NCI-H2196 treated with DMSO at 0.1 percent for 48 hours (cell line): ENCODE results near the gene TRAPPC6A.
"Not testable (repeated sequence)": the region's sequence is repeated elsewhere in the genome, so short reads cannot be mapped to it uniquely, and the experiment has no call there.

ENCODE experiments used
- DNase-seq: peaks from one replicate; lab custom pipeline; 2025; ENCODE audit not compliant: unreplicated experiment; lab: John Stamatoyannopoulos, UW

The TRAPPC6A gene

DNA sequence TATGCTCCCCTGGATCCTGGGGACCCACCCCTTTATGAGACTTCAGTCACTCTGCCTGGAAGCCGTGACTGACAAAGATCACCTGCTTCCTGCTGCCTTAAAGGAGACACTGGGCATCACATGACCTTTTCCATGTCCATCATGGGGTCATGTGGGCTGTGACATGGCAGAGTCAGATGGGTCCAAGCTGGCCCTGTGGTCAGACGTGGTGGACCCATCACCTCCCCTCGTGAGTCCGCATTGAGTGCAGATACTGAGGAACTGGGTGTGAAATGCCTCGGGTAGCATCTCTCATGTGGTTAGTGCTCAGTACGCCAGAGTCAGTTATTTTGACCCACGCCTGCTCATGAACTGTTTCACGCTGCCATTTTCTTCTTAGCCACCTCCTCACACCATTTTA, 44.4 kb downstream of the TRAPPC6A start:
- no peak for DNase-seq

DNA sequence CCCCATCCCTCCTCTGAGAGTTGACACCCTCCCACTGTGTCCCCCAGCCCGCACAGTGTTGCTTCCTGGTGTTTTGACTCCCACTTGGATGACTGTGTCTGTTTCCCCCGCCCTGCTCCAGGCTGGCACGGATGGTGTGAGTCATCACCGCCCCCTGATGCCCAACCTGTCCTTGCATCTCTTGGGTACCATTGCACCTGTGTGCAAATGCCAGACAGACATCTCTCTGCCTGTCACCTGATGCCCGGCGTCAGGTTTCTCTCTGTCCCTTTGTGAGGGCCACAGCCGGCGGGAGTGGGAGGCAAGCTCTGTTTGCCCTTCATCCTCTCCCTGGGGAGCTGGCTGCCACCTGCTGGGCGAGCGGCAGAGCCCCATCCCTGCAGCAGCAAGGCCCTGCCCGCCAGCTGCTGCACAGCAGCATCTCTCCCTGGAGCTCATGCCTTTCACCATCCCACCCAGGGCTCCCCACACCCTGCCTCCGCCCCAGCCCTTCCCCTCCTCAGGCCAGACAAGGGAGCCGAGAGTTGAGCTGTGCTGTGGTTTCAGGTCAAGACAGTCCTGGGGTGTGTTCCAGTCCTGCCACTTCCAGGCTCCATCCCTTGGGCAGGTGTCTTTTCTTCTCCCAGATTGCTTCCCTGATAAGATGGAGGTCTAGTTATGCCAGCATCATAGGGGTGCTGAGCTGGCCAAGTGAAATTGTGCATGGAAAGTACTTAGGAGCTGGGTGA, 47.0 kb downstream of the TRAPPC6A start:
- peak; percentile 93 for DNase-seq

DNA sequence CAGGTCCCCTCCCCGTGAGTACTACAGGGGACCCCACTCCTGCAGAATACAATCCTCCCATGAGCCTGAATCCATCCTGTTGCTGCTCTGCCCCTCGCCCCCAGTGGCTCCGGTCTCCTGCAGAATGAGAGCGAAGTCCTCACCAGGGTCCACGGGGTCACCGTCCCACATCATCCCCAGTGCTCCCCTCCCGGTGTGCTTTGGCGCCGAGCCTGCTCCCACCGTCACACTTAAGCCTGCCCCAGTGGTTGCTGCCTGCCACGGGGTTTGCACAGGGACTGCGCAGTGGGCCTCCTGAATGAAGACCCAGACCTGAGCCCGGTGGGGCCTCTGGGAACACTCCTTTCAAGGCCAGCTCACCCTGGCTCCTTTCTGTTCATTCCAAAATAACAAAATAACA, 47.8 kb downstream of the TRAPPC6A start:
- no peak for DNase-seq

- DNase-seq: no peak
These were observed 49.2 kb downstream of the TRAPPC6A start for GRCh38 chr19:45128806-45129205.

DNA sequence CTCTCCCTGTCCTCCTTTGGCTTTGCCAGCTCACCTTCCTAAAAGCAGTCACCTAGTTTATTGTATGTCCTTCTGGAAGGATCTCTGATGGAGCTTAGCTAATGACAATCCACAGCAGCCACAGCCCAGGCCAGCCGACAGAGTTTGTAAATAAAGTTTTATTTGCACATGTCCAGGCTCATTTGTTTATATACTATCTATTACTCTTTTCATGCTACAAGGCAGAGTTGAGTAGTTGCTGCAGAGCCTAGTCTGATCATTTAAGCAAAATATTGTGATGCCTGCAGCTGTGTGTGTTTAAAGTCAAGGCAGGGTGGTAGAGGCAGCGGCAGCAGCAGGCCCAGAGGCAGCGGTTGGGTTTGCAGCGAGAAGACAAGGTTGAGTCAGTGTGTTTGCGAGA, 49.9 kb downstream of the TRAPPC6A start:
- no peak for DNase-seq

DNA sequence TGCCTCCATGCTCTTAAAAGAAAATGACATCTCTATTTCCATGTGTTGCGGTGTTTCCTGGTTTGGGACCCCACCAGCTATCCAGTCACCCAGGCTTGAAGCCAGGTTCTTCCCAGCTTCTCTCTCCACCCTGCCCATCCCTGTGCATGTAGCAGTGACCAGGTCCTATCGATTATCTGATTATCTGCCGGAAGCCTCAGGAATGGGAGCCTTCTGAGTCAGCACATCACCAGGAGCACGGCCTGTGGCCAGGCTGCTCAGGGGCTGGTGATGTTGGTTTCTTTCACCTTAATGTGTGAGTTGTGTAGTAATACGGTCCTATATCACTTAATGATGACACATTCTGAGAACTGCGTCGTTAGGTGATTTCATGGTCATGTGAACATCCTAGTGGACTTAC, 51.4 kb downstream of the TRAPPC6A start:
- DNase-seq: no peak

GRCh38 chr19:45125975-45126493, 52.0 kb downstream of the TRAPPC6A start:
- DNase-seq: peak; percentile 46

DNA sequence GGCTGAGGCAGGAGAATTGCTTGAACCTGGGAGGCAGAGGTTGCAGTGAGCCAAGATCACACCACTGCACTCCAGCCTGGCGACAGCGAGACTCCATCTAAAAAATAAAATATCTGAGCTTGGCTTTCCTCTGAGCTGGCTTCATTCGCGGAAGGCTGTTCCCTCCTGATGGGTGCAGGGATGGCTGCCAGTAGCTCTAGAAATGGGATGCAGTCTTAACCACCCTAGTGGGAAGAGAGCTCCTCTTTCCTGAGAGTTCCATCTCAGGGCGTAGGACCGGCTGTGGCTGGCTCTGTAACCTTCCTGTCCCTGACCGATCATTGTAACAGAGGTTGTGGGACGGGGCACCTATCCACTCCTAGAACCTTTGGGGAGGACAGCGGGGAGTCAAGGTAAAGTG, 52.7 kb downstream of the TRAPPC6A start:
- no peak for DNase-seq

DNA sequence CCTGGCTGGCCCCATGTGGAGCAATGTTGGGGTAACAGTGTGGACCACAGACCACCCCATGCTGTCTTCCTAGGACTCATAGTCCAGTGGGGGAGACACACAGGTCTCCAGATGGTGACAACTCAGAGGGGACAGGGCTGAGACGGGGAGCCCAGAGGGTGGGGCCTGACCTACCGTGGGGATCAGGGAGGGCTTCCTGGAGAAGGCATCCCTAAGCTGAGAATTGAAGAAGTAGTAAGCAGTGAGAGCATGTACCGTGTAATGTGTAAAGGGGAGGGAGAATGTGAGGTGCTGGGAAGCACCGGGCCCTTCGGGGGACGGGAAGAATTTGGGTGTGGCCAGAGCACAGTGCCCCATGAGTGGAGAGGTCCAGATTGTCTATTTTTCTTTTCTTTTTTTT, 54.0 kb downstream of the TRAPPC6A start:
- DNase-seq: no peak

GRCh38 chr19:45123440-45123850, 54.6 kb downstream of the TRAPPC6A start:
- DNase-seq: no peak

GRCh38 chr19:45122832-45123231, 55.2 kb downstream of the TRAPPC6A start:
- DNase-seq: no peak

- DNase-seq: no peak
These were observed 56.2 kb downstream of the TRAPPC6A start for GRCh38 chr19:45121827-45122345.

- no peak for DNase-seq
These were observed 58.5 kb downstream of the TRAPPC6A start for GRCh38 chr19:45119582-45119981.

GRCh38 chr19:45118591-45119355, 59.3 kb downstream of the TRAPPC6A start:
- not testable (repeated sequence) for DNase-seq

DNA sequence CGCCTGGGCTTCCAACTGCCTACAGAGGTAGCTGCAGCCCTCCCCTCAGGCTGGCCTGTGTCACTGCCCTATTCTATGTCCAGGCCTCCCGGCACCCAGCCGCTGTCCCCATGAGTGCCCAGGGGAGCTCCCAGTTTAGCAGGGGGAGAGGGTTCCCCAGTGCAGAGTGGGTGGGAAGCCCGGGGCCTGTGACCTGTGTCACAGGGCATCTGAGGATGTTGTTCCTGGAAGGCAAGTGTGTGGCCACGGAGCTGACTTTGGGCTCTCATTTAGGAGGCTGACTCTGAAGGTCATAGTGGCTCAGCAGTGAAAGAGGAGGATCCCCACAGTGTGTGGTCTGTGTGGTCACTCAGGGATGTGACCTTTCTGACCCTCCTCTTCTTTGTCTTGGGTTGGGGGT, 59.9 kb downstream of the TRAPPC6A start:
- no peak for DNase-seq

GRCh38 chr19:45117671-45118070, 60.4 kb downstream of the TRAPPC6A start:
- DNase-seq: no peak

DNA sequence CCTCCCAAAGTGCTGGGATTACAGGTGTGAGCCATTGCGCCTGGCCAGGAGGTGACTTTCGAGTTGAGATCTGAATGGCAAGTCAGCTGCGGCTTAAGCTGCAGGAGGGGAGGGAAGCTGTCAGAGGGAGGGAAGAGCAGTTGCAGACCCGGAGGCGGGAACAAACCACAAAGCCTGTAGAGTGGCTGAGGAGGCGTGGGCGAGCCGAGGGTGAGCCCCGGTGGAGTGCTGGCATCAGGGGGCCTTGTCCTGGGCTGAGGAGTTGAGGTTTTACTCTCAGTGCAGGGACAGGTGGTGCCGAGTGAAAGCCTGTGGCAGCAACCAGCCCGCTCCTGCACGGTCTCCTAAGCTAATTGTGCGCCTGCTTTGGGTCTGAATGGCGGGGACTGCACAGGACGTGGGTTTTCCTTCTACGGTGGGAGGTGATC, 60.9 kb downstream of the TRAPPC6A start:
- DNase-seq: peak; percentile 21

- DNase-seq: peak; percentile 76
These were observed 62.0 kb downstream of the TRAPPC6A start for GRCh38 chr19:45115809-45116615.

DNA sequence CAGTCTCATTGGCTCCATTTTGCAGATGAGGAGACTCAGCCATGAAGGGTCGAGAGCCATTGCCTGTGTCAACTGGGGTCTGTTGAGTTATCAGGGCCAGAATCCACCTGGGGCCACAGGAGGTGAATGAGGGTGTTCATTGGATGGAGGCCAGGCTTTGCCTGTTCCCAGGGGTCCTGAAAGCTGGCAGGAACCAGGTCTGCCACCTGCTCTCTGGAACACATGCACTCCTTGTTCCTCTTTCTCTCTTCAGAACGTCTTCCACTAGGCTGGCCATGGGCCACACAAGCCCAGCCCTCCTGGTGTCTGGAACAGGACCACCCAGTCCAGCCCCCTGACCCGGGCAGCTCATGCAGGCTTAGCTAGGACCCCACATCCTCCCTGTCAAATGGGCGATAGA, 63.9 kb downstream of the TRAPPC6A start:
- no peak for DNase-seq

GRCh38 chr19:45113628-45114027, 64.4 kb downstream of the TRAPPC6A start:
- DNase-seq: peak; percentile 73
